Dedifferentiated amniotic fluid mesenchymal stem cell (primary cell): ENCODE results near the gene DNAJC17.

Experiments used
- DNase-seq: peaks from one replicate; pipeline ENCODE4 v3.0.0-alpha.2; 2016; ENCODE audit errors: extremely low spot score

Gene DNAJC17

GRCh38 chr15:40743485-40743901 lies 63.8 kb downstream of the DNAJC17 start:
- DNase-seq = no peak

GRCh38 chr15:40739854-40740253 lies 67.4 kb downstream of the DNAJC17 start:
- DNase-seq = no peak

- DNase-seq = no peak
Measured at GRCh38 chr15:40739047-40739446, 68.2 kb downstream of the DNAJC17 start.

GRCh38 chr15:40737048-40737447 lies 70.2 kb downstream of the DNAJC17 start:
- DNase-seq = no peak

GRCh38 chr15:40736575-40736974 lies 70.7 kb downstream of the DNAJC17 start:
- no peak for DNase-seq

GRCh38 chr15:40731034-40731433 lies 76.2 kb downstream of the DNAJC17 start:
- DNase-seq = no peak

- no peak for DNase-seq
Measured at GRCh38 chr15:40723919-40724318, 83.4 kb downstream of the DNAJC17 start.

- no peak for DNase-seq
Measured at GRCh38 chr15:40722934-40723333, 84.3 kb downstream of the DNAJC17 start.

- no peak for DNase-seq
Measured at GRCh38 chr15:40722354-40722753, 84.9 kb downstream of the DNAJC17 start.

- no peak for DNase-seq
Measured at GRCh38 chr15:40721701-40722100, 85.6 kb downstream of the DNAJC17 start.

GRCh38 chr15:40716165-40716564 lies 91.1 kb downstream of the DNAJC17 start:
- DNase-seq = no peak
